Measurements from ENCODE around the gene IDH2.

The IDH2 gene

GRCh38 chr15:90103701-90104329, 1.5 kb upstream of the IDH2 start:
- no peak overlapping the region for H3K4me3 ChIP-seq (replicated peaks in 1 of 2; ENCODE audit: low read depth in 2 of 2, low read length in 2 of 2)
- TF ChIP-seq CTCF (IDR thresholded peaks at IDR 0.05; ENCODE audit: low read depth, low read length) = no peak
- DNase-seq (ENCODE audit: low read depth in 2 of 2) = no peak

GRCh38 chr15:90101130-90101968, 919 bp downstream of the IDH2 start:
- peak overlapping the region; percentile 58 to 70 for H3K4me3 ChIP-seq (replicated peaks in 1 of 2; ENCODE audit: low read depth in 2 of 2, low read length in 2 of 2)
- no peak for TF ChIP-seq CTCF (IDR thresholded peaks at IDR 0.05; ENCODE audit: low read depth, low read length)
- peak; percentile 25 to 35 for DNase-seq (ENCODE audit: low read depth in 2 of 2)

GRCh38 chr15:90099868-90100831, 2.1 kb downstream of the IDH2 start:
- DNase-seq (ENCODE audit: low read depth in 2 of 2) = peak; percentile 40 to 69
- TF ChIP-seq CTCF (IDR thresholded peaks at IDR 0.05; ENCODE audit: low read depth, low read length) = no peak

GRCh38 chr15:90099072-90099867, 3.0 kb downstream of the IDH2 start:
- no peak for DNase-seq (ENCODE audit: low read depth in 2 of 2)
- no peak overlapping the region for H3K4me3 ChIP-seq (replicated peaks in 1 of 2; ENCODE audit: low read depth in 2 of 2, low read length in 2 of 2)
- no peak for TF ChIP-seq CTCF (IDR thresholded peaks at IDR 0.05; ENCODE audit: low read depth, low read length)

More at GRCh38 chr15:90099868-90100831, 2.1 kb downstream of the IDH2 start:
- H3K4me3 ChIP-seq (replicated peaks in 1 of 2; ENCODE audit: low read depth in 2 of 2, low read length in 2 of 2) = no peak overlapping the region

- H3K4me3 ChIP-seq (replicated peaks in 1 of 2; ENCODE audit: low read depth in 2 of 2, low read length in 2 of 2) = no peak overlapping the region
- DNase-seq (ENCODE audit: low read depth in 2 of 2) = no peak
- no peak for TF ChIP-seq CTCF (IDR thresholded peaks at IDR 0.05; ENCODE audit: low read depth, low read length)
These were observed 4.8 kb downstream of the IDH2 start for GRCh38 chr15:90097475-90097874.

GRCh38 chr15:90095521-90095959, 6.7 kb downstream of the IDH2 start:
- TF ChIP-seq CTCF (IDR thresholded peaks at IDR 0.05; ENCODE audit: low read depth, low read length) = no peak
- no peak for DNase-seq (ENCODE audit: low read depth in 2 of 2)
- no peak overlapping the region for H3K4me3 ChIP-seq (replicated peaks in 1 of 2; ENCODE audit: low read depth in 2 of 2, low read length in 2 of 2)

Data from cardiac fibroblast (primary cell).